Measurements from ENCODE around the gene MISP. TPM values are rescaled to one million over a fixed set of nuclear protein-coding genes. Genes with fewer than 3 reads are reported as not detected.

Gene MISP
- total and polyA plus RNA-seq, 2 of the 13 experiments (the other 11 are each of a cell fraction or from before 2014, with no cell fraction given): 0.67 to 1.3 TPM

DNA sequence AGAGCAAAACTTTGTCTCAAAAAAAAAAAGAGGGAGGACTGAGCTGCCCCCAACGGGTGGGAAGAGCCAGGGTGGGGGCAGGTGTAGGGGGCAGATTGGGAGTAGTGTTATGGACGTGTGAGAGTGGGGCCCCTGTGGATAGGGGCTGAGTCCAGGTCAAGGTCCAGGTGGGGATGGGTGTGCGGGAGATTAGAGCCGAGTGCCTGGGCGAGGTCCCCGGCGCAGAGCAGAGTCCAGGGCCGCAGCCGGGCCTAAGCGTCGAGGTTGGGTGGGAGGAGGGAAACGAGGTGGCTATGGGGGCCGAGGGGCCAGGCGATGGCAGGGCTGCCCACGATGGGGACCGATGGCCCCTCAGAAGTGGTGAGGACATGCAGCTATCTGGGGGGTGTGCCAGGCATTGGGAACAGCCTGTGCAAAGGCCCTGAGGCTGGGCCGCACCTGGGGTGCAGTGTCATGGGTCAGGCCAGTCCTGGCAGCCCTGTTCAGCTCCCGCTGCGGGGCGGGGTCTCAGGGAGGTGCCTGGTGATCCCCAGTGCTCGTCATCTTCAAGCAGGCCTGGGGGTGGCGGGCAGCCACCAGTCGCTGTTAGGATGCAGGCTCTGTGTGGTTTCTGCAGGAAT is 12.3 kb upstream of the MISP start (continued):
- 0 out of 2 replicates have a peak, but pooled peaks have one; percentile 67 for TF ChIP-seq ARHGAP35 (CRISPR knock-in tag; IDR thresholded peaks at IDR 0.05; ENCODE audit: borderline replicate concordance)
- TF ChIP-seq POLR2G (IDR thresholded peaks at IDR 0.05; ENCODE audit: low read depth, low read length): peak; percentile 59; the same call in 1 of the 2 replicates
- TF ChIP-seq FOXA1 (IDR thresholded peaks at IDR 0.05): no peak
- no peak for TF ChIP-seq FOXA1 (CRISPR knock-in tag; IDR thresholded peaks at IDR 0.05)
- no peak for TF ChIP-seq ZFP36L1 (CRISPR knock-in tag; IDR thresholded peaks at IDR 0.05)
- TF ChIP-seq, protein P1, sequence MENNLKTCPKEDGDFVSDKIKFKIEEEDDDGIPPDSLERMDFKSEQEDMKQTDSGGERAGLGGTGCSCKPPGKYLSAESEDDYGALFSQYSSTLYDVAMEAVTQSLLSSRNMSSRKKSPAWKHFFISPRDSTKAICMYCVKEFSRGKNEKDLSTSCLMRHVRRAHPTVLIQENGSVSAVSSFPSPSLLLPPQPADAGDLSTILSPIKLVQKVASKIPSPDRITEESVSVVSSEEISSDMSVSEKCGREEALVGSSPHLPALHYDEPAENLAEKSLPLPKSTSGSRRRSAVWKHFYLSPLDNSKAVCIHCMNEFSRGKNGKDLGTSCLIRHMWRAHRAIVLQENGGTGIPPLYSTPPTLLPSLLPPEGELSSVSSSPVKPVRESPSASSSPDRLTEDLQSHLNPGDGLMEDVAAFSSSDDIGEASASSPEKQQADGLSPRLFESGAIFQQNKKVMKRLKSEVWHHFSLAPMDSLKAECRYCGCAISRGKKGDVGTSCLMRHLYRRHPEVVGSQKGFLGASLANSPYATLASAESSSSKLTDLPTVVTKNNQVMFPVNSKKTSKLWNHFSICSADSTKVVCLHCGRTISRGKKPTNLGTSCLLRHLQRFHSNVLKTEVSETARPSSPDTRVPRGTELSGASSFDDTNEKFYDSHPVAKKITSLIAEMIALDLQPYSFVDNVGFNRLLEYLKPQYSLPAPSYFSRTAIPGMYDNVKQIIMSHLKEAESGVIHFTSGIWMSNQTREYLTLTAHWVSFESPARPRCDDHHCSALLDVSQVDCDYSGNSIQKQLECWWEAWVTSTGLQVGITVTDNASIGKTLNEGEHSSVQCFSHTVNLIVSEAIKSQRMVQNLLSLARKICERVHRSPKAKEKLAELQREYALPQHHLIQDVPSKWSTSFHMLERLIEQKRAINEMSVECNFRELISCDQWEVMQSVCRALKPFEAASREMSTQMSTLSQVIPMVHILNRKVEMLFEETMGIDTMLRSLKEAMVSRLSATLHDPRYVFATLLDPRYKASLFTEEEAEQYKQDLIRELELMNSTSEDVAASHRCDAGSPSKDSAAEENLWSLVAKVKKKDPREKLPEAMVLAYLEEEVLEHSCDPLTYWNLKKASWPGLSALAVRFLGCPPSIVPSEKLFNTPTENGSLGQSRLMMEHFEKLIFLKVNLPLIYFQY (CRISPR knock-in tag; IDR thresholded peaks at IDR 0.05; ENCODE audit: borderline replicate concordance): peak; percentile 63; the same call in 1 of the 2 replicates
- TF ChIP-seq, protein P2, sequence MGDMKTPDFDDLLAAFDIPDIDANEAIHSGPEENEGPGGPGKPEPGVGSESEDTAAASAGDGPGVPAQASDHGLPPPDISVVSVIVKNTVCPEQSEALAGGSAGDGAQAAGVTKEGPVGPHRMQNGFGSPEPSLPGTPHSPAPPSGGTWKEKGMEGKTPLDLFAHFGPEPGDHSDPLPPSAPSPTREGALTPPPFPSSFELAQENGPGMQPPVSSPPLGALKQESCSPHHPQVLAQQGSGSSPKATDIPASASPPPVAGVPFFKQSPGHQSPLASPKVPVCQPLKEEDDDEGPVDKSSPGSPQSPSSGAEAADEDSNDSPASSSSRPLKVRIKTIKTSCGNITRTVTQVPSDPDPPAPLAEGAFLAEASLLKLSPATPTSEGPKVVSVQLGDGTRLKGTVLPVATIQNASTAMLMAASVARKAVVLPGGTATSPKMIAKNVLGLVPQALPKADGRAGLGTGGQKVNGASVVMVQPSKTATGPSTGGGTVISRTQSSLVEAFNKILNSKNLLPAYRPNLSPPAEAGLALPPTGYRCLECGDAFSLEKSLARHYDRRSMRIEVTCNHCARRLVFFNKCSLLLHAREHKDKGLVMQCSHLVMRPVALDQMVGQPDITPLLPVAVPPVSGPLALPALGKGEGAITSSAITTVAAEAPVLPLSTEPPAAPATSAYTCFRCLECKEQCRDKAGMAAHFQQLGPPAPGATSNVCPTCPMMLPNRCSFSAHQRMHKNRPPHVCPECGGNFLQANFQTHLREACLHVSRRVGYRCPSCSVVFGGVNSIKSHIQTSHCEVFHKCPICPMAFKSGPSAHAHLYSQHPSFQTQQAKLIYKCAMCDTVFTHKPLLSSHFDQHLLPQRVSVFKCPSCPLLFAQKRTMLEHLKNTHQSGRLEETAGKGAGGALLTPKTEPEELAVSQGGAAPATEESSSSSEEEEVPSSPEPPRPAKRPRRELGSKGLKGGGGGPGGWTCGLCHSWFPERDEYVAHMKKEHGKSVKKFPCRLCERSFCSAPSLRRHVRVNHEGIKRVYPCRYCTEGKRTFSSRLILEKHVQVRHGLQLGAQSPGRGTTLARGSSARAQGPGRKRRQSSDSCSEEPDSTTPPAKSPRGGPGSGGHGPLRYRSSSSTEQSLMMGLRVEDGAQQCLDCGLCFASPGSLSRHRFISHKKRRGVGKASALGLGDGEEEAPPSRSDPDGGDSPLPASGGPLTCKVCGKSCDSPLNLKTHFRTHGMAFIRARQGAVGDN (CRISPR knock-in tag; IDR thresholded peaks at IDR 0.05): peak; percentile 97
- TF ChIP-seq, protein P3, sequence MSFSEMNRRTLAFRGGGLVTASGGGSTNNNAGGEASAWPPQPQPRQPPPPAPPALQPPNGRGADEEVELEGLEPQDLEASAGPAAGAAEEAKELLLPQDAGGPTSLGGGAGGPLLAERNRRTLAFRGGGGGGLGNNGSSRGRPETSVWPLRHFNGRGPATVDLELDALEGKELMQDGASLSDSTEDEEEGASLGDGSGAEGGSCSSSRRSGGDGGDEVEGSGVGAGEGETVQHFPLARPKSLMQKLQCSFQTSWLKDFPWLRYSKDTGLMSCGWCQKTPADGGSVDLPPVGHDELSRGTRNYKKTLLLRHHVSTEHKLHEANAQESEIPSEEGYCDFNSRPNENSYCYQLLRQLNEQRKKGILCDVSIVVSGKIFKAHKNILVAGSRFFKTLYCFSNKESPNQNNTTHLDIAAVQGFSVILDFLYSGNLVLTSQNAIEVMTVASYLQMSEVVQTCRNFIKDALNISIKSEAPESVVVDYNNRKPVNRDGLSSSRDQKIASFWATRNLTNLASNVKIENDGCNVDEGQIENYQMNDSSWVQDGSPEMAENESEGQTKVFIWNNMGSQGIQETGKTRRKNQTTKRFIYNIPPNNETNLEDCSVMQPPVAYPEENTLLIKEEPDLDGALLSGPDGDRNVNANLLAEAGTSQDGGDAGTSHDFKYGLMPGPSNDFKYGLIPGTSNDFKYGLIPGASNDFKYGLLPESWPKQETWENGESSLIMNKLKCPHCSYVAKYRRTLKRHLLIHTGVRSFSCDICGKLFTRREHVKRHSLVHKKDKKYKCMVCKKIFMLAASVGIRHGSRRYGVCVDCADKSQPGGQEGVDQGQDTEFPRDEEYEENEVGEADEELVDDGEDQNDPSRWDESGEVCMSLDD (CRISPR knock-in tag; IDR thresholded peaks at IDR 0.05; ENCODE audit: borderline replicate concordance): peak; percentile 39; the same call in 1 of the 2 replicates

All from HepG2 (cell line).